Measurements from ENCODE around the gene ACAD8. TPM values are rescaled to one million over a fixed set of nuclear protein-coding genes. Genes with fewer than 3 reads are reported as not detected.

ACAD8 gene
- total and polyA plus RNA-seq, 2 of the 8 experiments (the other 6 are each of a cell fraction or from before 2014, with no cell fraction given), result 45.8 to 52.7 TPM

DNA sequence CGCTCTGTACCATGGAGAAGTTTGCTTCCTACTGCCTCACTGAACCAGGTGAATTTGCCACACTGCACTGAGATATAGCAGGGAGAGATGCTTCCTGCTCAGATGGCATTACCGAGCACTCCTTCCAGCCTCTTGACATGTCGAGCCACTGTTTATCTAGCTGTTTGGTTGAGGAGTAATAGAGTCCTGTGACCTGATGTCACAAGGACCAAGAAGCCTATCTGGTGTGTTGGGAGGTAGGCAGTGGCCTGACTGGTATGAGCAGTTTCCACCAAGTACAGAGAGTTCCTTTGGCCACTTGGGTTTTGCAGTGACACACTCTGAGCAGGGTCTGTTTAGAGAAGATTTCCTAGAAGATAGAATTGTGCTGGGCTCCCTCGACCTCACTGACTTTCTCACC is 5.2 kb downstream of the ACAD8 start:
- Histone ChIP-seq H3K9me3 (ENCODE audit: insufficient read depth in 2 of 2, low read depth in 1 of 2, low read length in 1 of 2) (no peaks in the 10 kb centered on the region), H3K4ac (replicated peaks; ENCODE audit: insufficient read length, low read depth, low read length) (no peak overlapping the region), H3K79me2 (ENCODE audit: control insufficient read depth in 1 of 2, insufficient read depth in 2 of 2, low read length in 2 of 2) (peaks cover 0 to 21% of the 10 kb centered on the region in 2 experiments; a peak in 2 of 4 replicates), H4K5ac (ENCODE audit: insufficient read length, low read depth, low read length) (no peak overlapping the region), H4K91ac (replicated peaks; ENCODE audit: insufficient read length, low read length) (no peak overlapping the region), H3K18ac (ENCODE audit: extremely low read depth, low read length) (no peak overlapping the region), H3K79me1 (ENCODE audit: low read depth, low read length) (peaks cover 15% of the 10 kb centered on the region; the same call in 1 of the 2 replicates), H3K56ac (replicated peaks; ENCODE audit: insufficient read length, low read depth, low read length) (no peak overlapping the region), H3K14ac (ENCODE audit: insufficient read length) (no peak overlapping the region), H2BK20ac (ENCODE audit: low read length) (no peak overlapping the region), H4K20me1 (replicated peaks in 1 of 2; ENCODE audit: control insufficient read depth in 1 of 2, insufficient read depth in 2 of 2, low read length in 2 of 2) (peaks cover 2 to 4% of the 10 kb centered on the region in 2 experiments), H2AFZ (ENCODE audit: low read length) (no peak overlapping the region), H3K36me3 (ENCODE audit: control insufficient read depth in 2 of 4, insufficient read depth in 4 of 4, low read length in 3 of 4) (peaks cover 11 to 53% (median 35%) of the 10 kb centered on the region in 4 experiments; a peak in 7 of 8 replicates), H3K4me1 (replicated peaks in 1 of 4; ENCODE audit: control insufficient read depth in 3 of 4, insufficient read depth in 4 of 4, low read length in 3 of 4) (no peaks in the 10 kb centered on the region; a peak in 1 of 7 replicates), H2BK12ac (ENCODE audit: low read depth, low read length) (no peak overlapping the region), H3K4me2 (ENCODE audit: insufficient read depth in 1 of 2, low read depth in 2 of 2, low read length in 2 of 2) (no peak overlapping the region), H3K27me3 (replicated peaks in 1 of 4; ENCODE audit: control insufficient read depth in 3 of 4, extremely low read depth in 1 of 4, insufficient read depth in 3 of 4, low read length in 3 of 4) (no peaks in the 10 kb centered on the region), H3K9ac (replicated peaks in 1 of 4; ENCODE audit: extremely low read depth in 1 of 4, low read depth in 3 of 4, low read length in 3 of 4) (no peak overlapping the region), H2BK120ac (replicated peaks; ENCODE audit: low read depth, low read length) (no peak overlapping the region), H3K27ac (ENCODE audit: low read depth, low read length) (no peak overlapping the region), H2AK5ac (ENCODE audit: low read depth, low read length) (no peak overlapping the region), H2BK5ac (ENCODE audit: low read depth, low read length) (no peak overlapping the region; the same call in 1 of the 2 replicates), H2BK15ac (ENCODE audit: low read length) (no peak overlapping the region), H3K23me2 (ENCODE audit: low read depth, low read length) (0 out of 2 replicates have a peak, but pooled peaks cover 5% of the 10 kb centered on the region), H3K4me3 (ENCODE audit: extremely low read depth in 1 of 4, insufficient read depth in 2 of 4, low read depth in 3 of 4, low read length in 4 of 4) (no peak overlapping the region), H3K23ac (ENCODE audit: insufficient read length) (no peak overlapping the region), H4K8ac (ENCODE audit: extremely low read depth, insufficient read depth, low read length) (no peak overlapping the region)
- FAIRE-seq, result no peak
- WGBS, 2 experiments (ENCODE audit: extremely low coverage in 1 of 2, insufficient coverage in 1 of 2, insufficient read length in 1 of 2, insufficient replicate concordance in 2 of 2, low coverage in 1 of 2, low lambda C conversion rate in 2 of 2, missing lambda C conversion rate in 1 of 2), result 88% methylated on average over 4 of the region's 4 CpGs; no CpG with 5 or more reads in 1 of the 2 experiments
- TF ChIP-seq ASH2L (IDR thresholded peaks at IDR 0.05; ENCODE audit: low read length), result no peak
- no peak for TF ChIP-seq GABPA (IDR thresholded peaks at IDR 0.05; ENCODE audit: borderline replicate concordance, insufficient read depth, low read length)
- no peak for TF ChIP-seq RBBP5 (IDR thresholded peaks at IDR 0.05; ENCODE audit: borderline replicate concordance, low read depth, low read length)
- TF ChIP-seq CBX8 (IDR thresholded peaks at IDR 0.05; ENCODE audit: borderline replicate concordance, low read depth, low read length), result no peak
- no peak for TF ChIP-seq CHD2 (IDR thresholded peaks at IDR 0.05; ENCODE audit: low read length)
- TF ChIP-seq JUN (IDR thresholded peaks at IDR 0.05; ENCODE audit: low read depth, low read length), result no peak
- TF ChIP-seq KDM1A (IDR thresholded peaks at IDR 0.05; ENCODE audit: borderline replicate concordance, low read length), result no peak
- no peak for TF ChIP-seq SP2 (IDR thresholded peaks at IDR 0.05; ENCODE audit: low read length)
- no peak for TF ChIP-seq NANOG (IDR thresholded peaks at IDR 0.05; ENCODE audit: insufficient read depth, low read depth, low read length, poor library complexity, severe bottlenecking)
- TF ChIP-seq GTF2F1 (IDR thresholded peaks at IDR 0.05; ENCODE audit: borderline replicate concordance, low read depth, low read length), result no peak
- CTCF ChIA-PET (ENCODE audit: partially characterized antibody), result interaction anchor here (1.3 to 1.4 kb wide), 2 partner anchors 14 to 17 kb away, joined by 3 to 5 read pairs; partner anchors contain the start of gene GLB1L3
- no peak for DNase-seq (ENCODE audit: low read depth in 1 of 2, low spot score in 2 of 2)
- POLR2A ChIA-PET (ENCODE audit: partially characterized antibody), result interaction anchor here (1.2 to 2.0 kb wide), 2 partner anchors 17 to 24 kb away, joined by 4 read pairs; partner anchors contain the start of gene GLB1L3

Data from H1 (cell line).